ENCODE results near the gene TIMM10. TPM values are rescaled to one million over a fixed set of nuclear protein-coding genes. Genes with fewer than 3 reads are reported as not detected.

Gene TIMM10
- total RNA-seq, 1 donor from 2014 or later: 54.5 TPM

GRCh38 chr11:57544566-57544965 lies 14.0 kb upstream of the TIMM10 start:
- H3K27me3 Mint-ChIP-seq (ENCODE audit: unreplicated experiment): peaks cover 16% of the 10 kb centered on the region
- peaks cover 2% of the 10 kb centered on the region for H3K36me3 Mint-ChIP-seq (ENCODE audit: unreplicated experiment)
- H3K4me1 Mint-ChIP-seq (ENCODE audit: unreplicated experiment): no peaks in the 10 kb centered on the region
- no peak overlapping the region for H3K27ac Mint-ChIP-seq (ENCODE audit: unreplicated experiment)
- no peak for DNase-seq (ENCODE audit: extremely low spot score, unreplicated experiment)
- no peak for TF ChIP-seq CTCF (IDR thresholded peaks at IDR 0.05)
- H3K9me3 Mint-ChIP-seq (ENCODE audit: unreplicated experiment): no peaks in the 10 kb centered on the region
- H3K4me3 Mint-ChIP-seq (ENCODE audit: unreplicated experiment): no peak overlapping the region

DNA sequence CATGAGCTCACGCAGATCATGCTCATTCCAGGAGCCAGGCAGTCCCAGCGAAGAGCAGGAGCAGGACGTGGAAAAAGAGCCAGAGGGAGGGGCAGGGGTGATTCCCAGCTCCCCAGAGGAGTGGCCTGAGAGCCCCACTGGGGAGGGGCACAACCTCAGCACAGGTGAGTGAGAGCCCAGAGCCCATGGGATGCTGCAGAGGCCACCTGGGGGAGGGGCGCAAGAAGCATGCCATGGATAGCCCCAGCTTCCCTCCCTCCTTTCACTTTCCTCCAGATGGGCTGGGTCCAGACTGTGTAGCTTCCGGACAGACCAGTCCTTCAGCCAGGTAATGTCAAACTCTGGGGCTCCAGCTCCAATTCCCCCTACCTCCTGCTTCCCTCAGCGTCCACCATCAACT lies 13.0 kb upstream of the TIMM10 start:
- H3K9me3 Mint-ChIP-seq (ENCODE audit: unreplicated experiment): no peaks in the 10 kb centered on the region
- no peak overlapping the region for H3K4me3 Mint-ChIP-seq (ENCODE audit: unreplicated experiment)
- H3K36me3 Mint-ChIP-seq (ENCODE audit: unreplicated experiment): peaks cover under 1% of the 10 kb centered on the region
- no peak for DNase-seq (ENCODE audit: extremely low spot score, unreplicated experiment)
- no peak overlapping the region for H3K27ac Mint-ChIP-seq (ENCODE audit: unreplicated experiment)
- peaks cover 21% of the 10 kb centered on the region for H3K27me3 Mint-ChIP-seq (ENCODE audit: unreplicated experiment)
- no peak for TF ChIP-seq CTCF (IDR thresholded peaks at IDR 0.05)
- H3K4me1 Mint-ChIP-seq (ENCODE audit: unreplicated experiment): no peaks in the 10 kb centered on the region

GRCh38 chr11:57542582-57542981 lies 12.0 kb upstream of the TIMM10 start:
- H3K9me3 Mint-ChIP-seq (ENCODE audit: unreplicated experiment): no peaks in the 10 kb centered on the region
- H3K4me1 Mint-ChIP-seq (ENCODE audit: unreplicated experiment): no peaks in the 10 kb centered on the region
- DNase-seq (ENCODE audit: extremely low spot score, unreplicated experiment): no peak
- no peak overlapping the region for H3K4me3 Mint-ChIP-seq (ENCODE audit: unreplicated experiment)
- peaks cover 26% of the 10 kb centered on the region for H3K27me3 Mint-ChIP-seq (ENCODE audit: unreplicated experiment)
- no peak for TF ChIP-seq CTCF (IDR thresholded peaks at IDR 0.05)
- H3K36me3 Mint-ChIP-seq (ENCODE audit: unreplicated experiment): no peaks in the 10 kb centered on the region
- H3K27ac Mint-ChIP-seq (ENCODE audit: unreplicated experiment): no peak overlapping the region

GRCh38 chr11:57541169-57541568 lies 10.6 kb upstream of the TIMM10 start:
- DNase-seq (ENCODE audit: extremely low spot score, unreplicated experiment): no peak
- Mint-ChIP-seq H3K9me3 (ENCODE audit: unreplicated experiment) (no peaks in the 10 kb centered on the region), H3K27ac (ENCODE audit: unreplicated experiment) (no peak overlapping the region), H3K4me3 (ENCODE audit: unreplicated experiment) (no peak overlapping the region), H3K4me1 (ENCODE audit: unreplicated experiment) (no peaks in the 10 kb centered on the region), H3K36me3 (ENCODE audit: unreplicated experiment) (no peaks in the 10 kb centered on the region), H3K27me3 (ENCODE audit: unreplicated experiment) (peaks cover 36% of the 10 kb centered on the region)
- TF ChIP-seq CTCF (IDR thresholded peaks at IDR 0.05): no peak

GRCh38 chr11:57539342-57539741 lies 8.8 kb upstream of the TIMM10 start:
- no peak for TF ChIP-seq CTCF (IDR thresholded peaks at IDR 0.05)
- no peaks in the 10 kb centered on the region for H3K4me1 Mint-ChIP-seq (ENCODE audit: unreplicated experiment)
- no peaks in the 10 kb centered on the region for H3K9me3 Mint-ChIP-seq (ENCODE audit: unreplicated experiment)

More at GRCh38 chr11:57539342-57539741, 8.8 kb upstream of the TIMM10 start:
- Mint-ChIP-seq H3K36me3 (ENCODE audit: unreplicated experiment) (no peaks in the 10 kb centered on the region), H3K27ac (ENCODE audit: unreplicated experiment) (no peak overlapping the region), H3K4me3 (ENCODE audit: unreplicated experiment) (no peak overlapping the region), H3K27me3 (ENCODE audit: unreplicated experiment) (peaks cover 51% of the 10 kb centered on the region)
- no peak for DNase-seq (ENCODE audit: extremely low spot score, unreplicated experiment)
